ENCODE results near the gene C20orf202. TPM values are rescaled to one million over a fixed set of nuclear protein-coding genes. Genes with fewer than 3 reads are reported as not detected.

Gene C20orf202
- total RNA-seq, 1 donor from 2014 or later: not detected

- Histone ChIP-seq H3K79me2 (ENCODE audit: insufficient read depth, low read length) (no peaks in the 10 kb centered on the region), H2AFZ (ENCODE audit: low read depth, low read length) (no peak overlapping the region), H4K20me1 (ENCODE audit: insufficient read depth, low read length) (peaks cover 8% of the 10 kb centered on the region), H3K27ac (ENCODE audit: low read depth, low read length) (no peak overlapping the region), H3K27me3 (ENCODE audit: insufficient read depth, low read length) (peaks cover 52% of the 10 kb centered on the region), H3K36me3 (ENCODE audit: insufficient read depth, low read length) (no peaks in the 10 kb centered on the region), H3K4me1 (ENCODE audit: insufficient read depth, low read length) (no peaks in the 10 kb centered on the region), H3K4me3 (ENCODE audit: insufficient read depth, low read depth, low read length) (no peak overlapping the region), H3K9ac (ENCODE audit: low read length) (no peak overlapping the region), H3K4me2 (ENCODE audit: low read length) (peak overlapping the region; percentile 54), H3K9me3 (ENCODE audit: insufficient read depth, low read depth, low read length) (no peaks in the 10 kb centered on the region)
- peaks cover 4% of the 10 kb centered on the region for H3K9me3 Mint-ChIP-seq (ENCODE audit: unreplicated experiment)
- H3K4me3 Mint-ChIP-seq (ENCODE audit: unreplicated experiment): no peak overlapping the region
- no peaks in the 10 kb centered on the region for H3K4me1 Mint-ChIP-seq (ENCODE audit: low read depth, unreplicated experiment)
- peak; percentile 35 for TF ChIP-seq EZH2 (IDR thresholded peaks at IDR 0.05; ENCODE audit: insufficient read depth, low read length)
- no peak for TF ChIP-seq CTCF (IDR thresholded peaks at IDR 0.05; ENCODE audit: insufficient read depth, low read depth, low read length)
- DNase-seq (ENCODE audit: low read depth) (no peak), FAIRE-seq (no peak)
- H3K27ac Mint-ChIP-seq (ENCODE audit: unreplicated experiment): no peak overlapping the region
- H3K27me3 Mint-ChIP-seq (ENCODE audit: low read depth, unreplicated experiment): peaks cover 45% of the 10 kb centered on the region
- peaks cover 1% of the 10 kb centered on the region for H3K36me3 Mint-ChIP-seq (ENCODE audit: low read depth, unreplicated experiment)
Observed at GRCh38 chr20:1185316-1185741, 17.9 kb upstream of the C20orf202 start.

- H3K27me3 Mint-ChIP-seq (ENCODE audit: low read depth, unreplicated experiment): peaks cover 50% of the 10 kb centered on the region
- H3K27ac Mint-ChIP-seq (ENCODE audit: unreplicated experiment): no peak overlapping the region
- no peaks in the 10 kb centered on the region for H3K79me2 ChIP-seq (ENCODE audit: insufficient read depth, low read length)
- H3K4me1 Mint-ChIP-seq (ENCODE audit: low read depth, unreplicated experiment): no peaks in the 10 kb centered on the region
- H3K4me3 Mint-ChIP-seq (ENCODE audit: unreplicated experiment): peak overlapping the region; percentile 73
- peaks cover 6% of the 10 kb centered on the region for H3K9me3 Mint-ChIP-seq (ENCODE audit: unreplicated experiment)
- no peak overlapping the region for H3K9ac ChIP-seq (ENCODE audit: low read length)
- H3K4me2 ChIP-seq (ENCODE audit: low read length): peak overlapping the region; percentile 54
- H3K36me3 Mint-ChIP-seq (ENCODE audit: low read depth, unreplicated experiment): peaks cover 1% of the 10 kb centered on the region
- DNase-seq (ENCODE audit: low read depth): peak; percentile 4
- no peaks in the 10 kb centered on the region for H3K36me3 ChIP-seq (ENCODE audit: insufficient read depth, low read length)
- H2AFZ ChIP-seq (ENCODE audit: low read depth, low read length): no peak overlapping the region
- no peak for TF ChIP-seq EZH2 (IDR thresholded peaks at IDR 0.05; ENCODE audit: insufficient read depth, low read length)
- TF ChIP-seq CTCF (IDR thresholded peaks at IDR 0.05; ENCODE audit: insufficient read depth, low read depth, low read length): peak; percentile 16
- no peak overlapping the region for H3K4me3 ChIP-seq (ENCODE audit: insufficient read depth, low read depth, low read length)
- peaks cover 8% of the 10 kb centered on the region for H4K20me1 ChIP-seq (ENCODE audit: insufficient read depth, low read length)
- H3K27me3 ChIP-seq (ENCODE audit: insufficient read depth, low read length): peaks cover 55% of the 10 kb centered on the region
- no peaks in the 10 kb centered on the region for H3K4me1 ChIP-seq (ENCODE audit: insufficient read depth, low read length)
- H3K27ac ChIP-seq (ENCODE audit: low read depth, low read length): no peak overlapping the region
- no peak for FAIRE-seq
- H3K9me3 ChIP-seq (ENCODE audit: insufficient read depth, low read depth, low read length): no peaks in the 10 kb centered on the region
Observed at GRCh38 chr20:1185790-1186334, 17.4 kb upstream of the C20orf202 start.

- Mint-ChIP-seq H3K4me3 (ENCODE audit: unreplicated experiment) (peak overlapping the region; percentile 73), H3K9me3 (ENCODE audit: unreplicated experiment) (peaks cover 7% of the 10 kb centered on the region), H3K27ac (ENCODE audit: unreplicated experiment) (no peak overlapping the region), H3K27me3 (ENCODE audit: low read depth, unreplicated experiment) (peaks cover 52% of the 10 kb centered on the region), H3K36me3 (ENCODE audit: low read depth, unreplicated experiment) (no peaks in the 10 kb centered on the region), H3K4me1 (ENCODE audit: low read depth, unreplicated experiment) (no peaks in the 10 kb centered on the region)
- Histone ChIP-seq H3K27ac (ENCODE audit: low read depth, low read length) (no peak overlapping the region), H3K4me2 (ENCODE audit: low read length) (no peak overlapping the region), H3K4me1 (ENCODE audit: insufficient read depth, low read length) (no peaks in the 10 kb centered on the region), H3K36me3 (ENCODE audit: insufficient read depth, low read length) (no peaks in the 10 kb centered on the region), H3K79me2 (ENCODE audit: insufficient read depth, low read length) (no peaks in the 10 kb centered on the region), H3K27me3 (ENCODE audit: insufficient read depth, low read length) (peaks cover 55% of the 10 kb centered on the region), H3K9ac (ENCODE audit: low read length) (no peak overlapping the region), H3K9me3 (ENCODE audit: insufficient read depth, low read depth, low read length) (no peaks in the 10 kb centered on the region), H4K20me1 (ENCODE audit: insufficient read depth, low read length) (peaks cover 8% of the 10 kb centered on the region), H2AFZ (ENCODE audit: low read depth, low read length) (no peak overlapping the region), H3K4me3 (ENCODE audit: insufficient read depth, low read depth, low read length) (no peak overlapping the region)
- no peak for FAIRE-seq
- DNase-seq (ENCODE audit: low read depth): no peak
- TF ChIP-seq EZH2 (IDR thresholded peaks at IDR 0.05; ENCODE audit: insufficient read depth, low read length): no peak
- no peak for TF ChIP-seq CTCF (IDR thresholded peaks at IDR 0.05; ENCODE audit: insufficient read depth, low read depth, low read length)
Observed at GRCh38 chr20:1186367-1186991, 16.8 kb upstream of the C20orf202 start.

Measured in astrocyte (in vitro differentiated cells and primary cell).